ENCODE measurements around the gene TRPC1. TPM values are rescaled to one million over a fixed set of nuclear protein-coding genes. Genes with fewer than 3 reads are reported as not detected.
"Not testable (repeated sequence)": the region's sequence is repeated elsewhere in the genome, so short reads cannot be mapped to it uniquely, and the experiment has no call there.

Gene TRPC1
- polyA plus RNA-seq, 3 donors: 9.2 to 11.6 (median 9.3) TPM

DNA sequence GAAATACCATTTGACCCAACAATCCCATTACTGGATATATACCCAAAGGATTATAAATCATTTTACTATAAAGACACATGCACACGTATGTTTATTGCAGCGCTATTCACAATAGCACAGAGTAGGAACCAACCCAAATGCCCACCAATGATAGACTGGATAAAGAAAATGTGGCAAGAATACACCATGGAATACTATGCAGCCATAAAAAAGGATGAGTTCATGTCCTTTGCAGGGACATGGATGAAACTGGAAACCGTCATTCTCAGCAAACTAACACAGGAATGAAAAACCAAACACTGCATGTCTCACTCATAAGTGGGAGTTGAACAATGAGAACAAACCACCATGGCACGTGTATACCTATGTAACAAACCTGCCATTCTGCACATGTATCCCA lies 26.7 kb downstream of the TRPC1 start:
- not testable (repeated sequence) for DNase-seq (ENCODE audit: low read depth in 3 of 3, low spot score in 2 of 3)

GRCh38 chr3:142752605-142753004 lies 28.8 kb downstream of the TRPC1 start:
- DNase-seq (ENCODE audit: low read depth in 3 of 3, low spot score in 2 of 3): not testable (repeated sequence)

DNA sequence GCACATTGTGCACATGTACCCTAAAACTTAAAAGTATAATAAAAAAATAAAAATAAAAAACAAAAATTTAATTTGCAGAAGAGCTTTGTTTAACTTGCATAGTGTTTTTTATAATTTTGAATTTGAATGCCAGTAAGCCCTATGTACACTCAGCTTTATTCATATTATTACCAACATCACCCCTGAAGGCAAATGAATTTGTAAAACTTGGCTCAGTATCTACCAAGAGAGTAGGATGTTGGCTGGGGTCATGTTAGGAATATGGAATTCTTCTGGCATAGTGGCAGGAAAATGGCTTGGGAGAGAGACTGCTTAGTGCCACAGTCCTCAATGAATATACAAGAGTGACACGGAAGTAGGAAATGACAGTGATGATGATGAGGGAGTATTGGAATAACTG lies 30.7 kb downstream of the TRPC1 start:
- no peak for DNase-seq (ENCODE audit: low read depth in 3 of 3, low spot score in 2 of 3)

GRCh38 chr3:142768338-142768737 lies 44.5 kb downstream of the TRPC1 start:
- no peak for DNase-seq (ENCODE audit: low read depth in 3 of 3, low spot score in 2 of 3)

DNA sequence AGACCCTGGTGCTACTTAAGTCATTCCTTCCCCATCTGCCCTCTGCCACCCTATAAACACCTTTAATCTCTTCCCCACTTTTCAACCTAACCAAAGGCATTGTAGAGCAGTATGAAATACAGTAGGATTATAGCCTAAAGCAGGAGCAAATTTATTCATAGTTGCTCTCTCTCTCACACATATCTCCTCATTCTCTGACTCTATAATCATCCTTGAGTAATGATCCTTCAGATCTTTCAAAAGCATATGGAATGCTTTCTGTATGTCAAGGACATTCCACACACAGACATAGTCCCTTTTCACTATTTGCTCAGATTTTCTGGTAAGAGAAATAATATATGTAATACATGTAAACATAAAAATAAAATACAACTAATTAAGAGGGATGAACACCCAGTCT lies 54.1 kb downstream of the TRPC1 start:
- no peak for DNase-seq (ENCODE audit: low read depth in 3 of 3, low spot score in 2 of 3)

- DNase-seq (ENCODE audit: low read depth in 3 of 3, low spot score in 2 of 3): no peak
Measured at GRCh38 chr3:142778541-142778940, 54.7 kb downstream of the TRPC1 start.

DNA sequence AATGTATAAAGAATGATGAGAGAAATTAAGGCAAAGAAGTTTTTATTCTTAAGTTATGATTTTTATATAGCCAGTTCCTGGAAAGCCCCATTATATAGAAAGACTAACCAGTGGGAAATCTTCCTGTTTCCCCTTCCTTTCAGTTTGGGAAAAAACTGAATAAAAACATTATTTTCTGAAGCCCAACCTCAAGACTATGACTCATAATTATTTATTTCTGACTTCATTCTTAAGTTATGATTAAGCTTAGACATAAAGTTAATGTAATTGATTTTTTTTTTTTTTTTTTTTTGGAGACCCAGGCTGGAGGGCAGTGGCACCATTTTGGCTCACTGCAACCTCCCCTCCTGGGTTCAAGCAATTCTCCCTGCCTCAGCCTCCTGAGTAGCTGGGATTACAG lies 55.8 kb downstream of the TRPC1 start:
- DNase-seq (ENCODE audit: low read depth in 3 of 3, low spot score in 2 of 3): no peak

- no peak for DNase-seq (ENCODE audit: low read depth in 3 of 3, low spot score in 2 of 3)
Measured at GRCh38 chr3:142782616-142783015, 58.8 kb downstream of the TRPC1 start.

DNA sequence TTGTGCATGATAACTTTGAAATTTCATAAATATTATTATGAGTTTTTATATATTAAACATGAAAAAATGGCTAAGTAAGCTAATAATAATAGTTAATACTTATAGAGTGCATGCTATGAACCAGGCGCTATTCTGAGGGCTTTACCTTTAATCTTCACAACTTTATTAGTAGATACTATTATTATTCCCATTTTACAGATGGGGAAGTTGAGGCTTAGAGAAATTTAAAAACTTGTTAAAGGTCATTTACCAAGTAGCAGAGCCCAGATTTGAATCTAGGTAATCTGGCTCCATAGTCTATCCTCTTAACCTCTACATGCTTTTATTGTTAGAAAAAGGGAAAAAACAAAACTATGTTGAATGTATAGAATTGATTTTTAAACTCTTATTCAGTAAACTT lies 60.4 kb downstream of the TRPC1 start:
- DNase-seq (ENCODE audit: low read depth in 3 of 3, low spot score in 2 of 3): no peak

GRCh38 chr3:142785996-142786395 lies 62.2 kb downstream of the TRPC1 start:
- no peak for DNase-seq (ENCODE audit: low read depth in 3 of 3, low spot score in 2 of 3)

DNA sequence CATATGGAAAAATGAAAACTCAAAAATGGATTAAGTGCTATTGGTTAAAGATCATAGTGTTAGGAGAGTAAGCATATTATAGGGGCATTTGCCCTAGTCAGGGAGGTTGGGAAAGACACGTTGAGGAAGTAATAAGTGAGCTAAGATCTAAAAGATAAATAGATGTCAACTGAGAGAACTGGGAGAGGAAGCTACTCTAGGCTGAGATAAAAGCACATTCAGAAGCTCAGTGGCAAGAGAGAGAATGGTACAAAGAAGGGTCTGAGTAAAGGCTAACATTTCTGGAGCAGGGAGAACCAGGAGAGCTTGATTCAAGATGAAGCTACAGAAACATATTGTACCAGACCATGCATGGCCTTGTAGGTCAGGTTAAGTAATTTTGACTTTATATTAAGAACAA lies 63.9 kb downstream of the TRPC1 start:
- no peak for DNase-seq (ENCODE audit: low read depth in 3 of 3, low spot score in 2 of 3)

- DNase-seq (ENCODE audit: low read depth in 3 of 3, low spot score in 2 of 3): no peak
Measured at GRCh38 chr3:142794508-142794907, 70.7 kb downstream of the TRPC1 start.

GRCh38 chr3:142795332-142795731 lies 71.5 kb downstream of the TRPC1 start:
- no peak for DNase-seq (ENCODE audit: low read depth in 3 of 3, low spot score in 2 of 3)

- no peak for DNase-seq (ENCODE audit: low read depth in 3 of 3, low spot score in 2 of 3)
Measured at GRCh38 chr3:142796823-142797222, 73.0 kb downstream of the TRPC1 start.

DNA sequence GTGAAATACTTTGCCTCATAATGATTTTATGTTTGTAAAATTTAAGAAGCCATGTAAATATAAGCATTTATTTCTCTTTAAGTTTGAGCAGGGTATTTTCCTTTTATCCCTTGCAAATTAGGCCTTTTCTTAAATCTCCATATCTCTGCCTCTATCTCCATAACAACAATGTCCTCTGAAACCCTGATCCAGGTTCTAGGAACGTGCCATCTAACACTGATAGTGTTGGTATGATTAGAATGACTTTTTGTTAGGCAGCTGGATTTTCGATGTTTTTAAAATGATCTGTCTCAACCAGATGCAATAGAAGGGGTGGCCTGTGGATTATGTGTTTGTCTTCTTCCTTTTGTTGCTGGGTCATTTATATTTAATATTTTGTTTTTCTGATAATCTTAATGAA lies 77.9 kb downstream of the TRPC1 start:
- no peak for DNase-seq (ENCODE audit: low read depth in 3 of 3, low spot score in 2 of 3)

GRCh38 chr3:142802891-142803290 lies 79.1 kb downstream of the TRPC1 start:
- no peak for DNase-seq (ENCODE audit: low read depth in 3 of 3, low spot score in 2 of 3)

DNA sequence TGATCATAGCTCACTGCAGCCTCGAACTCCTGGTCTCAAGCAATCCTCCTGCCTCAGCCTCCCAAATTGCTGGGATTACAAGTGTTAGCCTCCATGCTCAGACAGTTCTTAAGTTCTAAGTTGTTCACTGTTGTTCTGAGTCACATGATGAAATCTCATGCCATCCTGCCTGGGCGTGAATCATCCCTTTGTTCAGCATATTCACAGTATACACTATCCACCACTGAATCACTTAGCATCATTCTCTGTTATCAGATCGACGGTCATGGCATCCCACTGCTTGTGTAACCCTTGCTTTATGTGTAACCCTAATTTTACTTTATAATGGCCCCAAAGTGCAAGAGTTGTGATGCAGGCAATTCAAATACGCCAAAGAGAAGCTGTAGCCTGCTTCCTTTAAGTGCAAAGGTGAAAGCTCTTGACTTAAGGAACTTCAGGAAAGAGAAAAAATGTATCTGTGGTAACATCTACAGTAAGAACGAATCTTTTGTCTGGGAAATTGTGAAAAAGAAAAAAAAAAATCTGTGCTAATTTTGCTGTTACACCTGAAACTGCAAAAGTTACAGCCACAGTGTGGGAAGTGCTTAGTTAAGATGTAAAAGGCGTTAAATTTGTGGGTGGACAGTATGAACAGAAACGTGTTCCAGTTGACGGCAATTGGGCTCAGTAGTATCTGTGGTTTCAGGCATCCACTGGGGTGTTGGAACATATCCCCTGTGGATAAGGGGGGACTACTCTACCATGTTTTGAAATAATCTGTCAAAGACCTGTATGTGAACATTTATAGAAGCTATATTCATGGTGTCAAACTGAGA lies 84.5 kb downstream of the TRPC1 start:
- no peak for DNase-seq (ENCODE audit: low read depth in 3 of 3, low spot score in 2 of 3)

DNA sequence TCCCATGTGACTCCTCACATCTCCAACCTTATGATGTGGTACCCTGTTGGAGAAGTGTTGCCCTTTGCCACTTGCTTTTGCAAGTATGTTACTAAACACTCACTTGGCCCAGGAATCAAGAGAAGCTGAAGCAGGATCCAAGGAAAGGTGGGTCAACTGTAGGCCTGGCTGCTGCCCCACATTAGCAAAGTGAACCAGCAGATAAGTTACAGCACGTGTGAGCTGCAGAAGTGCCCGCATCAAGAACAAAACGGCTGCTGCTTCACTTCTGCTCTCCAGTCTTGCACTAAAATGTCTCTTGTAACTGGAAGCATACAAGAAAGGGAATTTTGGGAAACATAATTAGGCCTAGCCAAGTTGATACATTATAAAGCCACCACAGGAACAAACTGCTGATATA lies 85.4 kb downstream of the TRPC1 start:
- no peak for DNase-seq (ENCODE audit: low read depth in 3 of 3, low spot score in 2 of 3)

GRCh38 chr3:142815803-142816202 lies 92.0 kb downstream of the TRPC1 start:
- DNase-seq (ENCODE audit: low read depth in 3 of 3, low spot score in 2 of 3): no peak

GRCh38 chr3:142817356-142817755 lies 93.5 kb downstream of the TRPC1 start:
- no peak for DNase-seq (ENCODE audit: low read depth in 3 of 3, low spot score in 2 of 3)

GRCh38 chr3:142817897-142818296 lies 94.1 kb downstream of the TRPC1 start:
- no peak for DNase-seq (ENCODE audit: low read depth in 3 of 3, low spot score in 2 of 3)

DNA sequence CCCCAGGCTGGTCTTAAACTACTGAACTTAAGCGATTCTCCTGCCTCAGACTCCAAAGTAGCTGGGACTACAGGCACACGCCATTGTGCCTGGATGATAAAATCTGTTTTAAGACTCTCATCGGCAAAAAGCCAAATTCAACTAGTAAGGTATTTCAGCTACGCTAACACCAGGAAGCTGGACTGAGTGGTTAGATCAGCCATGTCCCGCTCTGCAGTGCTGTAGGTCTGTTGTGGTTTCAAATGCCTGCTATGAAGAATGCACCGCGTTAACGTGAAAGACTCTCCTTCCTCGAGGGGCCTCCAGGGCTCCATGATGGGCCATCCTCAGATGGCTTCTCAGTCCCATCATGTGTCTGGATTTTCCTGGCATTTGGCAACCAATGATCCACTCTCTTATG lies 94.8 kb downstream of the TRPC1 start:
- DNase-seq (ENCODE audit: low read depth in 3 of 3, low spot score in 2 of 3): no peak

- DNase-seq (ENCODE audit: low read depth in 3 of 3, low spot score in 2 of 3): no peak
Measured at GRCh38 chr3:142819179-142819578, 95.3 kb downstream of the TRPC1 start.

Measured in right renal cortex interstitium (tissue), 3 donors.